K562 (cell line): Measurements from ENCODE around the gene SLC25A51. TPM values are rescaled to one million over a fixed set of nuclear protein-coding genes. Genes with fewer than 3 reads are reported as not detected.

ENCODE experiments used
- ATAC-seq: fragments of 200-7000 bp; cut with Tn5 transposase; 3 replicates; pipeline ENCODE4 v1.9.1; 2020; ENCODE audit warnings: moderate library complexity
- BruUV-seq: library from RNA; stranded (reverse); fragments of 400-500 nt; replicated peaks from 2 replicates; lab custom pipeline; 2021; lab: Mats Ljungman, UMichigan
- CTCF ChIA-PET: fragments of 300-600 bp; formaldehyde crosslinking; extraction: SDS; loops from one replicate; lab custom pipeline; 2021; ENCODE audit warnings: low intra/inter-chr PET ratio; lab: Yijun Ruan, JAX
- POLR2A ChIA-PET: fragments of 300-600, 350-650 bp; sonication (Branson Sonifier 250); formaldehyde crosslinking; extraction: SDS; loops from one replicate; lab custom pipeline; 2021; ENCODE audit warnings: antibody characterized with exemption, inconsistent platforms; lab: Yijun Ruan, JAX
- DNase-seq, 4 experiments: peaks; one replicate each; pipeline versions ENCODE4 v3.0.0 to v3.0.0-alpha.2; 2011 to 2018; ENCODE audit warnings: low spot score in 3 of 4, mixed read lengths in 3 of 4; ENCODE audit errors: extremely low read depth in 1 of 4
- FAIRE-seq: peaks from 2 replicates; lab custom pipeline; 2011; peaks lifted over from hg19 to GRCh38; lab: Jason Lieb, UNC
- H2AFZ ChIP-seq: 2 replicates; pipeline ENCODE4 v1.6.0; 2011; ENCODE audit warnings: low read depth, low read length, control low read depth, inconsistent platforms
- H3K27ac ChIP-seq: fragments of 200-600 bp; 3 replicates; pipeline ENCODE4 v1.8.0; 2011; ENCODE audit warnings: low read depth, mild to moderate bottlenecking, control low read depth, inconsistent platforms, low read length, moderate library complexity, mixed read lengths; ENCODE audit errors: extremely low read depth
- H3K27me3 ChIP-seq, 2 experiments: fragments of 300-600 bp in 1 of 2; 2 replicates in 1 of 2; 3 replicates in 1 of 2; pipeline versions ENCODE4 v1.6.0 to v1.8.0; 2011; ENCODE audit warnings: inconsistent platforms in 2 of 2, low read length in 2 of 2, mild to moderate bottlenecking in 1 of 2, mixed read lengths in 1 of 2, moderate library complexity in 1 of 2; ENCODE audit not compliant: control insufficient read depth in 2 of 2, insufficient read depth in 2 of 2
- H3K36me3 ChIP-seq: fragments of 300-600 bp; 3 replicates; pipeline ENCODE4 v1.8.0; 2011; ENCODE audit warnings: mild to moderate bottlenecking, low read length, inconsistent platforms; ENCODE audit not compliant: control insufficient read depth, insufficient read depth
- H3K4me1 ChIP-seq, 2 experiments: fragments of 200-600 bp in 1 of 2; replicated peaks in 1 of 2; 2 replicates in 1 of 2; 3 replicates in 1 of 2; pipeline versions ENCODE4 v1.5.1 to v1.8.0; 2011; ENCODE audit warnings: inconsistent platforms in 2 of 2, low read length in 2 of 2, mild to moderate bottlenecking in 1 of 2, mixed read lengths in 1 of 2, moderate library complexity in 1 of 2; ENCODE audit not compliant: control insufficient read depth in 2 of 2, insufficient read depth in 2 of 2
- H3K4me2 ChIP-seq: 2 replicates; pipeline ENCODE4 v1.6.1; 2011; ENCODE audit warnings: low read length, control low read depth, inconsistent platforms, mixed read lengths; ENCODE audit not compliant: insufficient read depth
- H3K4me3 ChIP-seq: fragments of 200-600 bp; sonication (generic), shearing (Covaris generic); 2 replicates; pipeline ENCODE4 v1.5.1; 2016; ENCODE audit warnings: control low read depth, inconsistent platforms
- H3K79me2 ChIP-seq: fragments of 200-600 bp; 3 replicates; pipeline ENCODE4 v1.8.0; 2011; ENCODE audit warnings: low read length, inconsistent platforms; ENCODE audit not compliant: control insufficient read depth, insufficient read depth
- H3K9ac ChIP-seq, 2 experiments: 2 replicates each; pipeline versions ENCODE4 v1.6.0 to v1.6.1; 2011; ENCODE audit warnings: low read depth in 2 of 2, low read length in 2 of 2, control low read depth in 1 of 2, inconsistent platforms in 1 of 2, mild to moderate bottlenecking in 1 of 2, mixed read lengths in 1 of 2; ENCODE audit not compliant: insufficient read depth in 1 of 2
- H3K9me1 ChIP-seq: one replicate; pipeline ENCODE4 v1.6.0; 2011; ENCODE audit warnings: inconsistent platforms, mild to moderate bottlenecking, low read length, moderate library complexity; ENCODE audit not compliant: control insufficient read depth, insufficient read depth
- H3K9me3 ChIP-seq: replicated peaks from 2 replicates; pipeline ENCODE4 v1.5.1; 2011; ENCODE audit warnings: low read depth, low read length, inconsistent platforms; ENCODE audit not compliant: control insufficient read depth, insufficient read depth
- H4K20me1 ChIP-seq: replicated peaks from 2 replicates; pipeline ENCODE4 v1.6.1; 2011; ENCODE audit warnings: low read length, inconsistent platforms, mixed read lengths; ENCODE audit not compliant: control insufficient read depth, insufficient read depth
- CBX1 ChIP-seq: sonication (generic); IDR thresholded peaks from 2 replicates; pipeline ENCODE4 v1.6.1; 2016; ENCODE audit warnings: antibody characterized with exemption, low read depth, mild to moderate bottlenecking
- CCNT2 ChIP-seq: IDR thresholded peaks from 2 replicates; pipeline ENCODE4 v1.6.1; 2011; ENCODE audit warnings: borderline replicate concordance, low read depth, mild to moderate bottlenecking, moderate library complexity, mixed read lengths, low read length; ENCODE audit not compliant: insufficient read length; ENCODE audit errors: extremely low read depth
- KAT7 ChIP-seq: sonication (generic); formaldehyde crosslinking; IDR thresholded peaks from 2 replicates; pipeline ENCODE4 v1.8.0; 2022; ENCODE audit warnings: missing genetic modification reagents, mild to moderate bottlenecking, borderline replicate concordance
- NELFE ChIP-seq: IDR thresholded peaks from 2 replicates; pipeline ENCODE4 v1.6.1; 2011; ENCODE audit warnings: mild to moderate bottlenecking; ENCODE audit not compliant: insufficient read depth, insufficient read length
- RBM25 ChIP-seq: fragments of 200-400 bp; formaldehyde crosslinking; IDR thresholded peaks from 2 replicates; pipeline ENCODE4 v1.6.1; 2018; ENCODE audit warnings: low read length, low read depth, moderate library complexity; ENCODE audit not compliant: severe bottlenecking
- SUPT5H ChIP-seq: fragments of 450-650 bp; IDR thresholded peaks from 2 replicates; pipeline ENCODE4 v1.6.1; 2016
- THRAP3 ChIP-seq: fragments of 450-650 bp; IDR thresholded peaks from 2 replicates; pipeline ENCODE4 v1.6.1; 2016; ENCODE audit warnings: mild to moderate bottlenecking, inconsistent platforms, borderline replicate concordance
- ZFX ChIP-seq: sonication (generic); formaldehyde crosslinking; IDR thresholded peaks from 2 replicates; pipeline ENCODE4 v1.8.0; 2022; ENCODE audit warnings: mild to moderate bottlenecking, missing genetic modification reagents, moderate library complexity
- ZKSCAN8 ChIP-seq: fragments of 200-800 bp; sonication (Bioruptor generic); IDR thresholded peaks from 2 replicates; pipeline ENCODE4 v1.6.1; 2016; ENCODE audit warnings: missing genetic modification characterization, missing compliant biosample characterization
- WGBS: fragments of 100-300 bp; shearing (Covaris generic); methylation state at CpG from one replicate; pipeline ENCODE4 v1.1.6; 2016; ENCODE audit warnings: low coverage, mixed read lengths; ENCODE audit not compliant: insufficient coverage; ENCODE audit errors: missing lambda C conversion rate; 5-methylcytosine and 5-hydroxymethylcytosine counted together
- in situ Hi-C: fragments of 300-500 bp; cut with MboI; formaldehyde crosslinking; loops from 4 replicates; pipeline ENCODE4 v1.15.0; 2018; ENCODE audit warnings: inconsistent platforms, mixed read lengths
- intact Hi-C: fragments of 100-400 bp; cut with micrococcal nuclease; formaldehyde crosslinking; loops from 2 replicates; pipeline ENCODE4 v1.14.2; 2022
- polyA plus RNA-seq, 8 experiments: library from polyadenylated mRNA; depleted of rRNA in 4 of 8; stranded (reverse) in 5 of 8; unstranded in 3 of 8; fragments of >200 nt; fragmentation: Nextera tagmentation in 2 of 8; fragmentation: Illumina TruSeq in 1 of 8; extraction: Ambion mirVana in 2 of 8; extraction: Trizol in 1 of 8; gene quantifications; 2 replicates each; pipeline versions ENCODE4 v1.2.1 to v1.2.3, GENCODE V29; 2011 to 2014; ENCODE audit warnings: inconsistent platforms in 1 of 8, missing spikeins in 1 of 8
- total RNA-seq, 7 experiments: library from RNA; depleted of rRNA in 6 of 7; stranded (reverse); fragments of >200 nt in 6 of 7; fragmentation: Illumina TruSeq in 2 of 7; extraction: Trizol in 2 of 7; gene quantifications; 2 replicates each; pipeline versions ENCODE4 v1.2.1 to v1.2.3, GENCODE V29; 2011 to 2021; ENCODE audit warnings: low replicate concordance in 1 of 7
- TF ChIP-seq, protein P1 (sequence below), 2 experiments: IDR thresholded peaks; 2 replicates each; pipeline ENCODE4 v1.6.1; 2012; ENCODE audit warnings: improper control_type of control experiment in 2 of 2, low read depth in 2 of 2, low read length in 2 of 2, borderline replicate concordance in 1 of 2
- TF ChIP-seq, protein P2 (sequence below): fragments of 450-650 bp; conservative IDR thresholded peaks from 2 replicates; pipeline ENCODE4 v1.6.1; 2016; ENCODE audit warnings: missing genetic modification characterization, low read depth, mild to moderate bottlenecking, missing compliant biosample characterization, moderate library complexity
- TF ChIP-seq, protein P3 (sequence below): fragments of 450-650 bp; IDR thresholded peaks from 2 replicates; pipeline ENCODE4 v1.6.1; 2017; ENCODE audit warnings: antibody characterized with exemption, mild to moderate bottlenecking
- TF ChIP-seq, protein P4 (sequence below): fragments of 450-650 bp; formaldehyde crosslinking; IDR thresholded peaks from 2 replicates; pipeline ENCODE4 v1.4.0; 2022; ENCODE audit warnings: missing genetic modification characterization

Gene SLC25A51
- total and polyA plus RNA-seq, 9 of the 15 experiments (the other 6 are each of a cell fraction or from before 2014, with no cell fraction given), result 9.1 to 40.7 (median 24.5) TPM

DNA sequence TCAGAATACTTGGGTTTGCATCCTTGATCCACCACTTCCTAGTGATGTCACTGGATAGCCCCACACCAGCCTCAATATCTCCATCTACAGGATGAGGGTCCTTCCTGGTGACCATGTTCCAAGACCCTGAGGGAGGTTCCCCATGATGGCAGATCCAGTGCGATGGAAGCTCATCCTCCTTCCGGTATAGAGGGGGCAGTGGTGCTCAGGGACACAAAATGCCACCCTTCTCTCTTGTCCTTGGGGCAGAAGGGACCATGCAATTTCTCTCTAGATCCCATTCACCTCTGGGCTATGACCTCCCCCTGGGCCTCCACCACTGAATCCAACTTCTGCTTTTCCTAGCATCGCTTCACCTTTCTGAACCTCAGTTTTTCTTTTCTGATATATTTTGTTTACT lies 5.4 kb upstream of the SLC25A51 start:
- no peak for DNase-seq
- Histone ChIP-seq H3K79me2 (no peaks in the 10 kb centered on the region), H3K9ac (no peak overlapping the region), H4K20me1 (no peaks in the 10 kb centered on the region), H3K4me3 (no peak overlapping the region), H2AFZ (no peak overlapping the region), H3K4me2 (no peak overlapping the region), H3K27me3 (no peaks in the 10 kb centered on the region), H3K27ac (no peak overlapping the region), H3K36me3 (no peaks in the 10 kb centered on the region), H3K9me1 (no peaks in the 10 kb centered on the region), H3K9me3 (no peaks in the 10 kb centered on the region), H3K4me1 (peaks cover 22 to 25% of the 10 kb centered on the region in 2 experiments)
- ChIA-PET POLR2A (interaction anchor here (0.7 kb wide), 1 partner anchor 153 kb away, joined by 3 read pairs; no protein-coding TSS in a partner anchor), CTCF (interaction anchor here (0.6 kb wide), 1 partner anchor 45 kb away, joined by 3 read pairs; no protein-coding TSS in a partner anchor)
- FAIRE-seq, result no peak
- 41% methylated on average over 3 of the region's 3 CpGs for WGBS
- in situ Hi-C loops, result loop anchor here (5.0 to 10.0 kb wide), 3 partner anchors 155 to 448 kb away; partner anchors contain the start of genes POLR1E and TRMT10B
- no TSS peak for BruUV-seq
- intact Hi-C loops, result no loop called here
- ATAC-seq, result no peak
- TF ChIP-seq SUPT5H (no peak), ZKSCAN8 (CRISPR knock-in tag) (no peak), RBM25 (no peak), ZFX (CRISPR knock-in tag) (no peak), CCNT2 (no peak), KAT7 (no peak), NELFE (no peak), CBX1 (no peak), THRAP3 (no peak)
- TF ChIP-seq, protein P1, sequence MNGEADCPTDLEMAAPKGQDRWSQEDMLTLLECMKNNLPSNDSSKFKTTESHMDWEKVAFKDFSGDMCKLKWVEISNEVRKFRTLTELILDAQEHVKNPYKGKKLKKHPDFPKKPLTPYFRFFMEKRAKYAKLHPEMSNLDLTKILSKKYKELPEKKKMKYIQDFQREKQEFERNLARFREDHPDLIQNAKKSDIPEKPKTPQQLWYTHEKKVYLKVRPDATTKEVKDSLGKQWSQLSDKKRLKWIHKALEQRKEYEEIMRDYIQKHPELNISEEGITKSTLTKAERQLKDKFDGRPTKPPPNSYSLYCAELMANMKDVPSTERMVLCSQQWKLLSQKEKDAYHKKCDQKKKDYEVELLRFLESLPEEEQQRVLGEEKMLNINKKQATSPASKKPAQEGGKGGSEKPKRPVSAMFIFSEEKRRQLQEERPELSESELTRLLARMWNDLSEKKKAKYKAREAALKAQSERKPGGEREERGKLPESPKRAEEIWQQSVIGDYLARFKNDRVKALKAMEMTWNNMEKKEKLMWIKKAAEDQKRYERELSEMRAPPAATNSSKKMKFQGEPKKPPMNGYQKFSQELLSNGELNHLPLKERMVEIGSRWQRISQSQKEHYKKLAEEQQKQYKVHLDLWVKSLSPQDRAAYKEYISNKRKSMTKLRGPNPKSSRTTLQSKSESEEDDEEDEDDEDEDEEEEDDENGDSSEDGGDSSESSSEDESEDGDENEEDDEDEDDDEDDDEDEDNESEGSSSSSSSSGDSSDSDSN (IDR thresholded peaks at IDR 0.05; ENCODE audit: borderline replicate concordance in 1 of 2, low read depth in 2 of 2, low read length in 2 of 2), result no peak
- TF ChIP-seq, protein P2, sequence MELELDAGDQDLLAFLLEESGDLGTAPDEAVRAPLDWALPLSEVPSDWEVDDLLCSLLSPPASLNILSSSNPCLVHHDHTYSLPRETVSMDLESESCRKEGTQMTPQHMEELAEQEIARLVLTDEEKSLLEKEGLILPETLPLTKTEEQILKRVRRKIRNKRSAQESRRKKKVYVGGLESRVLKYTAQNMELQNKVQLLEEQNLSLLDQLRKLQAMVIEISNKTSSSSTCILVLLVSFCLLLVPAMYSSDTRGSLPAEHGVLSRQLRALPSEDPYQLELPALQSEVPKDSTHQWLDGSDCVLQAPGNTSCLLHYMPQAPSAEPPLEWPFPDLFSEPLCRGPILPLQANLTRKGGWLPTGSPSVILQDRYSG (tag), result no peak
- TF ChIP-seq, protein P3, sequence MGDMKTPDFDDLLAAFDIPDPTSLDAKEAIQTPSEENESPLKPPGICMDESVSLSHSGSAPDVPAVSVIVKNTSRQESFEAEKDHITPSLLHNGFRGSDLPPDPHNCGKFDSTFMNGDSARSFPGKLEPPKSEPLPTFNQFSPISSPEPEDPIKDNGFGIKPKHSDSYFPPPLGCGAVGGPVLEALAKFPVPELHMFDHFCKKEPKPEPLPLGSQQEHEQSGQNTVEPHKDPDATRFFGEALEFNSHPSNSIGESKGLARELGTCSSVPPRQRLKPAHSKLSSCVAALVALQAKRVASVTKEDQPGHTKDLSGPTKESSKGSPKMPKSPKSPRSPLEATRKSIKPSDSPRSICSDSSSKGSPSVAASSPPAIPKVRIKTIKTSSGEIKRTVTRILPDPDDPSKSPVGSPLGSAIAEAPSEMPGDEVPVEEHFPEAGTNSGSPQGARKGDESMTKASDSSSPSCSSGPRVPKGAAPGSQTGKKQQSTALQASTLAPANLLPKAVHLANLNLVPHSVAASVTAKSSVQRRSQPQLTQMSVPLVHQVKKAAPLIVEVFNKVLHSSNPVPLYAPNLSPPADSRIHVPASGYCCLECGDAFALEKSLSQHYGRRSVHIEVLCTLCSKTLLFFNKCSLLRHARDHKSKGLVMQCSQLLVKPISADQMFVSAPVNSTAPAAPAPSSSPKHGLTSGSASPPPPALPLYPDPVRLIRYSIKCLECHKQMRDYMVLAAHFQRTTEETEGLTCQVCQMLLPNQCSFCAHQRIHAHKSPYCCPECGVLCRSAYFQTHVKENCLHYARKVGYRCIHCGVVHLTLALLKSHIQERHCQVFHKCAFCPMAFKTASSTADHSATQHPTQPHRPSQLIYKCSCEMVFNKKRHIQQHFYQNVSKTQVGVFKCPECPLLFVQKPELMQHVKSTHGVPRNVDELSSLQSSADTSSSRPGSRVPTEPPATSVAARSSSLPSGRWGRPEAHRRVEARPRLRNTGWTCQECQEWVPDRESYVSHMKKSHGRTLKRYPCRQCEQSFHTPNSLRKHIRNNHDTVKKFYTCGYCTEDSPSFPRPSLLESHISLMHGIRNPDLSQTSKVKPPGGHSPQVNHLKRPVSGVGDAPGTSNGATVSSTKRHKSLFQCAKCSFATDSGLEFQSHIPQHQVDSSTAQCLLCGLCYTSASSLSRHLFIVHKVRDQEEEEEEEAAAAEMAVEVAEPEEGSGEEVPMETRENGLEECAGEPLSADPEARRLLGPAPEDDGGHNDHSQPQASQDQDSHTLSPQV, result no peak
- TF ChIP-seq, protein P4, sequence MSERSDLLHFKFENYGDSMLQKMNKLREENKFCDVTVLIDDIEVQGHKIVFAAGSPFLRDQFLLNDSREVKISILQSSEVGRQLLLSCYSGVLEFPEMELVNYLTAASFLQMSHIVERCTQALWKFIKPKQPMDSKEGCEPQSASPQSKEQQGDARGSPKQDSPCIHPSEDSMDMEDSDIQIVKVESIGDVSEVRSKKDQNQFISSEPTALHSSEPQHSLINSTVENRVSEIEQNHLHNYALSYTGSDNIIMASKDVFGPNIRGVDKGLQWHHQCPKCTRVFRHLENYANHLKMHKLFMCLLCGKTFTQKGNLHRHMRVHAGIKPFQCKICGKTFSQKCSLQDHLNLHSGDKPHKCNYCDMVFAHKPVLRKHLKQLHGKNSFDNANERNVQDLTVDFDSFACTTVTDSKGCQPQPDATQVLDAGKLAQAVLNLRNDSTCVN (CRISPR knock-in tag), result no peak
